SHP77 (cell line): ENCODE results near the gene RIMS3.
"Not testable (repeated sequence)": the region's sequence is repeated elsewhere in the genome, so short reads cannot be mapped to it uniquely, and the experiment has no call there.

Experiments used
- DNase-seq, 2 experiments: peaks; one replicate each; lab custom pipeline; 2025; lab: John Stamatoyannopoulos, UW

Gene RIMS3

GRCh38 chr1:40665335-40666171 is at the start of gene RIMS3:
Gene RIMS3, minus strand, starts transcription at chr1:40665682. Its CDS starts 23,757 bp downstream, at chr1:40641925.
- peak; percentile 34 to 52 for DNase-seq

- no peak for DNase-seq
Measured at GRCh38 chr1:40712997-40713396, 47.5 kb upstream of the RIMS3 start.

- no peak for DNase-seq
Measured at GRCh38 chr1:40712405-40712944, 47.0 kb upstream of the RIMS3 start.

GRCh38 chr1:40711465-40712404 is 46.3 kb upstream of the RIMS3 start:
- DNase-seq, result no peak

DNA sequence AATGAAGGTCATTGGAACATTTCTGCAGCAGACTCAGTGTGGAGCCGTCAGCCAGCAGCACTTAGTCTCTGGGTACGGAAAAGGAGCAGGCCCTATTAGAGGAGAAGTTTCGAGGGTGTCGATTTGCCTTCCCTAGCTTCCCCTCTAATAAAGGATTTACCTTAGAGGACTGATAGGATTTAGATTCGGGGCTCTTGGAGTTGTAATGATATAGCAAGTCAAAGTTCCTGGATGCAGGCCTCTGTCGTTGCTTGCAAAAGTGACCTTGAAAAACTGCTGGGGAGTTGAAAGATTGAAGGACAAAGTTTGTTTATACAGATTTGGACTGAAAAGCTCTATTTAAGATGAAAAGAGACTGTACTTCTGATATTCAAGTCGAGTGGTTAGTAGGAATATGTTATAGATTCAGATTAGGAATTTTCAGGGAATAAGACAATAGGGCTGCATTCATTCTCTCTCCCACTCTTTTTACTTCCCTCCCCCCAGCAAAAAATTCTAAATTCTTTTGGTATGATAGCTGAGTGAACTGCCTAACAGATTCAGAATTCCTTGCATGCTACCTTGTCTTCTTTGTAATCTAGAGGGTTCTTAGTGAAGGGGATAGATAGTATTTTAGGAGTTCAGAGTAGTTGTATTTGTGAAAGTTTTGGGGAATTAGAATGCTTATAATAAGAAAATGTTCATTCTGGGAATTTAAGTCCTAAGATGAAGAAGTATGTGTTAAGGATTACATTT is 45.3 kb upstream of the RIMS3 start:
- no peak for DNase-seq

DNA sequence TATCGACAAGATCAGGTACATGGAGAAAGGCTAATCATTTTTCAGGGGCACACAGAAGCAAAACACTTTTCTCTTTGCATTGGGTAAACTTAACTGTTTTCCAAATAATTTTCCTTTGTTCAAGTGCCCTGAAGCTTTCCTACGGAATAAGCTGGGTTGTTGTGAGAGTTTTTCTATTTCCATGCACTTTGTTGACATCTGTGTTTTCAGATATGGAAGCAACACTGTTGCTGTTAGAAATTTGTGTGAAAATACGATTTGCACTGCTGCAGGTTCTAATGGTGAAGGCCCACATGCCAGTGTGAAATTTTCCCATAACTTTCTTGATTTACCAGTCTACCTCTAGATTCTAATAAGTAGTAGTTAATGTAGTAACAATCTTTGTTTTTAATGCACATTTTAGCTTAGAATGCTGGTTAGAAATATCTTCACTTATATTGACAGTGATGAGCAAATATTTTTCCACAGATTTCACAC is 44.4 kb upstream of the RIMS3 start:
- DNase-seq, result no peak

- peak; percentile 96 to 97 for DNase-seq
Measured at GRCh38 chr1:40709100-40709801, 43.8 kb upstream of the RIMS3 start.

GRCh38 chr1:40708750-40709099 is 43.2 kb upstream of the RIMS3 start:
- peak; percentile 80 to 90 for DNase-seq

DNA sequence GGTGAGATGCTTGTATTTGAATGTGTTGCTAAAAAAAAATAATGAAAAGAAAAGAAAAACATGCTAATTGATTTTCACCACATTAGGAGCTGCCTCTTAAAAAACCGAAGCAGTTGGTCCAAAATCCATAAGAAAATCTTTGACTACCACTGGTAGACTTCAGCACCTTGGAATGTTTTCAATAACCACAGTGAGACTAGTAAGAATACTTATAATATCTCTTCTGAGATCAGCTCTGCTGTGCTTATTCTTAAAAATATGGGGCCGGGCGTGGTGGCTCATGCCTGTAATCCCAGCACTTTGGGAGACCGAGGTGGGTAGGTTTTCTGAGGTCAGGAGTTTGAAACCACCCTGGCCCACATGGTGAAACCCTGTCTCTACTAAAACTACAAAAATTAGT is 41.1 kb upstream of the RIMS3 start:
- no peak for DNase-seq

- DNase-seq, result no peak
Measured at GRCh38 chr1:40704817-40705733, 39.6 kb upstream of the RIMS3 start.

GRCh38 chr1:40703316-40703715 is 37.8 kb upstream of the RIMS3 start:
- no peak for DNase-seq

- not testable (repeated sequence) for DNase-seq
Measured at GRCh38 chr1:40702810-40703209, 37.3 kb upstream of the RIMS3 start.

GRCh38 chr1:40701684-40702083 is 36.2 kb upstream of the RIMS3 start:
- DNase-seq, result no peak

GRCh38 chr1:40699787-40700186 is 34.3 kb upstream of the RIMS3 start:
- no peak for DNase-seq

GRCh38 chr1:40697436-40697835 is 32.0 kb upstream of the RIMS3 start:
- DNase-seq, result no peak

DNA sequence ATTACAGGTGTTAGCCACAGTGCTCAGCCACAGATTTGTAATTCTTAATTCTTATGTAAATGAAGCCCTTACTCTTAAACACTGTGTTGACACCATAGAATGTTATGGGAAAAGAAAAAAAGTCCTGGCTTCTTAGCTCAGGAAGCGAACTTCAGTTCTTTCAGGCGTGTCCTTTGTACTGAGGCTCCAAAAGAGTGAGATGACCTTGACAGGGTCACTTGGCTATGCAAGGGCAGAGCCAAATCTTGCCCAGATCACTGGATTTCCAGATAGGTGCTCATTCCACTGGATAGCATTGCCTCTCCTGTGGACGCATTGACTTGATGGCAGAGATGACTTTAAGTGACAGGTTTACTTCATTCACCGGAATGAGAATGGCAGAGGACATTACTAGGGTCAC is 30.8 kb upstream of the RIMS3 start:
- DNase-seq, result no peak

GRCh38 chr1:40694353-40694874 is 28.9 kb upstream of the RIMS3 start:
- DNase-seq, result no peak

DNA sequence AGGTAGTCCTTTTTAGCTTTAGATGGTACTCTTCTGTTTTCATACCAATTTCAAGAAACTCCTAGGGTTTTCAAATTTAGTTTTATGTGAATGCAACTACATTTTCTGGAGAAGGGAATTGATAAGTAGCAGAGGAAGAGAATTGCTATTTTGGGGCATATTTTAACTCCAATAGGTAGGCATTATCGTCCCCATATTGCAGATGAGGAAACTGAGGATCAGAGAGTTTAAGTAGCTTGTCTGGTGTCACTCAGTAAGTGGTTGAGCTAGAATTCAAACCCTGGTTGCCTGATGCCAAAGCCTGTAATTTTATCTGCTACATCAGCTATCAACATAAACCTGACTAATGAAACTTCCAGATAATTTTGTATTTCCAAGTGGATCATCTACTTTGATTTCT is 27.9 kb upstream of the RIMS3 start:
- no peak for DNase-seq

GRCh38 chr1:40692429-40692895 is 27.0 kb upstream of the RIMS3 start:
- DNase-seq, result peak in 1 of 2 experiments; percentile 57
